ENCODE measurements around the gene TRPV4.

DNA sequence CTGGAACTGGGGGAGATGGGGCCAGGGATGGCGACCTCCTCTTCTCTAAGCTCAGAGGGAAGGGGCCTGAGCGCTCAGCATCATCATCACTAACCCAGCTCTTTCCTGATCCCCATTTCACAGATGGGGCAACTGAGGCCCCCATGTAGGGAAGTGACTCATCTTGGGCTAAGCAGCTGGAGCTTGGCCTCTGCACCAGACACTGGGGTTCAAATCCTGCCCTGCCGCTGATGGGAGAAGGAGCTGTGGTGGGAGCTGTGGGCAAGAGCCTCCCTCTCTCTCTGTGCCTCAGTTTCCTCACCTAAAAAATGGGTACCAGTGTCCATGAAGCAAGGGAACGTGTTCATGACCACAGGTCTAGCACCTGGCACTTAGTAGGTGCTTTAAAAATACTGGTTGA is 2.6 kb upstream of the TRPV4 start:
- TF ChIP-seq, protein P1, sequence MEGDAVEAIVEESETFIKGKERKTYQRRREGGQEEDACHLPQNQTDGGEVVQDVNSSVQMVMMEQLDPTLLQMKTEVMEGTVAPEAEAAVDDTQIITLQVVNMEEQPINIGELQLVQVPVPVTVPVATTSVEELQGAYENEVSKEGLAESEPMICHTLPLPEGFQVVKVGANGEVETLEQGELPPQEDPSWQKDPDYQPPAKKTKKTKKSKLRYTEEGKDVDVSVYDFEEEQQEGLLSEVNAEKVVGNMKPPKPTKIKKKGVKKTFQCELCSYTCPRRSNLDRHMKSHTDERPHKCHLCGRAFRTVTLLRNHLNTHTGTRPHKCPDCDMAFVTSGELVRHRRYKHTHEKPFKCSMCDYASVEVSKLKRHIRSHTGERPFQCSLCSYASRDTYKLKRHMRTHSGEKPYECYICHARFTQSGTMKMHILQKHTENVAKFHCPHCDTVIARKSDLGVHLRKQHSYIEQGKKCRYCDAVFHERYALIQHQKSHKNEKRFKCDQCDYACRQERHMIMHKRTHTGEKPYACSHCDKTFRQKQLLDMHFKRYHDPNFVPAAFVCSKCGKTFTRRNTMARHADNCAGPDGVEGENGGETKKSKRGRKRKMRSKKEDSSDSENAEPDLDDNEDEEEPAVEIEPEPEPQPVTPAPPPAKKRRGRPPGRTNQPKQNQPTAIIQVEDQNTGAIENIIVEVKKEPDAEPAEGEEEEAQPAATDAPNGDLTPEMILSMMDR (IDR thresholded peaks at IDR 0.05) = no peak
- TF ChIP-seq POLR2A (IDR thresholded peaks at IDR 0.05) = no peak

Data from testis (tissue), 2 donors.